Karpas-422 (cell line): Measurements from ENCODE around the gene FUBP3. TPM values are rescaled to one million over a fixed set of nuclear protein-coding genes. Genes with fewer than 3 reads are reported as not detected.

ENCODE experiments used
- DNase-seq: peaks from one replicate; pipeline ENCODE4 v3.0.0-alpha.2; 2015
- H2AFZ ChIP-seq: fragments of 200-600 bp; sonication (generic); 2 replicates; pipeline ENCODE4 v1.6.1; 2014; ENCODE audit warnings: antibody characterized with exemption, low read length, mixed read lengths
- H3K27ac ChIP-seq: fragments of 200-600 bp; sonication (generic); 2 replicates; pipeline ENCODE4 v1.5.1; 2014; ENCODE audit warnings: mild to moderate bottlenecking, low read length, moderate library complexity
- H3K27me3 ChIP-seq: fragments of 200-600 bp; sonication (generic); 2 replicates; pipeline ENCODE4 v1.6.1; 2014; ENCODE audit warnings: low read length, mixed read lengths
- H3K36me3 ChIP-seq: fragments of 200-600 bp; sonication (generic); 2 replicates; pipeline ENCODE4 v1.6.1; 2014; ENCODE audit warnings: low read length, mixed read lengths; ENCODE audit not compliant: insufficient read depth
- H3K4me1 ChIP-seq: fragments of 200-600 bp; sonication (generic); 2 replicates; pipeline ENCODE4 v1.6.1; 2014; ENCODE audit warnings: mild to moderate bottlenecking, low read length, mixed read lengths
- H3K4me2 ChIP-seq: fragments of 200-600 bp; sonication (generic); 2 replicates; pipeline ENCODE4 v1.6.1; 2014; ENCODE audit warnings: low read length, low read depth, mild to moderate bottlenecking; ENCODE audit not compliant: poor library complexity, severe bottlenecking
- H3K4me3 ChIP-seq: fragments of 200-600 bp; sonication (generic); 2 replicates; pipeline ENCODE4 v1.5.1; 2014; ENCODE audit warnings: mild to moderate bottlenecking, antibody characterized with exemption, low read length, mixed read lengths
- H3K79me2 ChIP-seq: fragments of 200-600 bp; sonication (generic); 2 replicates; pipeline ENCODE4 v1.6.1; 2014; ENCODE audit warnings: mild to moderate bottlenecking, low read length, mixed read lengths
- H3K9ac ChIP-seq: fragments of 200-600 bp; sonication (generic); 2 replicates; pipeline ENCODE4 v1.6.0; 2014; ENCODE audit warnings: low read length
- H3K9me2 ChIP-seq: fragments of 200-600 bp; sonication (generic), shearing (Covaris generic); replicated peaks from 2 replicates; pipeline ENCODE4 v1.6.0; 2014; ENCODE audit warnings: mild to moderate bottlenecking, low read length, moderate library complexity; ENCODE audit not compliant: insufficient read depth
- H3K9me3 ChIP-seq: fragments of 300-700, 200-600 bp; sonication (generic); 2 replicates; pipeline ENCODE4 v1.6.1; 2014; ENCODE audit warnings: low read length, mixed read lengths
- H4K20me1 ChIP-seq: fragments of 200-600 bp; sonication (generic); 2 replicates; pipeline ENCODE4 v1.6.1; 2014; ENCODE audit warnings: mild to moderate bottlenecking, antibody characterized with exemption, low read length, low read depth; ENCODE audit not compliant: insufficient read depth
- total RNA-seq: library from RNA; depleted of rRNA; stranded (reverse); fragments of >200 nt; shearing (Covaris generic); gene quantifications from 2 replicates; pipeline ENCODE4 v1.2.3, GENCODE V29; 2014; ENCODE audit warnings: low replicate concordance

FUBP3 gene
- total RNA-seq, 1 experiment from 2014 or later: 31.2 TPM

- Histone ChIP-seq H3K9me3 (no peaks in the 10 kb centered on the region), H2AFZ (no peak overlapping the region), H3K4me1 (no peaks in the 10 kb centered on the region), H3K27me3 (no peaks in the 10 kb centered on the region), H3K4me2 (no peak overlapping the region), H3K36me3 (no peaks in the 10 kb centered on the region), H3K9me2 (no peaks in the 10 kb centered on the region), H3K4me3 (no peak overlapping the region), H4K20me1 (no peaks in the 10 kb centered on the region), H3K79me2 (no peaks in the 10 kb centered on the region), H3K27ac (no peak overlapping the region), H3K9ac (no peak overlapping the region)
- DNase-seq: no peak
These were observed 39.8 kb upstream of the FUBP3 start for GRCh38 chr9:130539420-130540223.

- Histone ChIP-seq H4K20me1 (no peaks in the 10 kb centered on the region), H3K4me1 (no peaks in the 10 kb centered on the region), H3K27ac (no peak overlapping the region), H3K36me3 (no peaks in the 10 kb centered on the region), H3K4me3 (no peak overlapping the region), H3K27me3 (no peaks in the 10 kb centered on the region), H3K9me3 (no peaks in the 10 kb centered on the region), H3K4me2 (no peak overlapping the region), H3K9me2 (no peaks in the 10 kb centered on the region), H2AFZ (no peak overlapping the region), H3K9ac (no peak overlapping the region), H3K79me2 (no peaks in the 10 kb centered on the region)
- DNase-seq: no peak
These were observed 37.8 kb upstream of the FUBP3 start for GRCh38 chr9:130541533-130541932.

- Histone ChIP-seq H3K9ac (no peak overlapping the region), H3K79me2 (no peaks in the 10 kb centered on the region), H3K9me2 (no peaks in the 10 kb centered on the region), H3K27me3 (no peaks in the 10 kb centered on the region), H4K20me1 (no peaks in the 10 kb centered on the region), H2AFZ (no peak overlapping the region), H3K4me1 (no peaks in the 10 kb centered on the region), H3K36me3 (no peaks in the 10 kb centered on the region), H3K9me3 (no peaks in the 10 kb centered on the region), H3K4me3 (no peak overlapping the region), H3K27ac (no peak overlapping the region), H3K4me2 (no peak overlapping the region)
- no peak for DNase-seq
These were observed 37.3 kb upstream of the FUBP3 start for GRCh38 chr9:130542038-130542437.

- no peak for DNase-seq
- Histone ChIP-seq H3K27me3 (no peaks in the 10 kb centered on the region), H3K9me2 (no peaks in the 10 kb centered on the region), H3K79me2 (no peaks in the 10 kb centered on the region), H2AFZ (no peak overlapping the region), H3K9ac (no peak overlapping the region), H3K27ac (no peak overlapping the region), H3K4me2 (no peak overlapping the region), H3K9me3 (no peaks in the 10 kb centered on the region), H3K36me3 (no peaks in the 10 kb centered on the region), H3K4me3 (no peak overlapping the region), H3K4me1 (no peaks in the 10 kb centered on the region), H4K20me1 (no peaks in the 10 kb centered on the region)
These were observed 36.7 kb upstream of the FUBP3 start for GRCh38 chr9:130542457-130543228.

GRCh38 chr9:130543368-130543767 lies 36.0 kb upstream of the FUBP3 start:
- no peaks in the 10 kb centered on the region for H3K9me3 ChIP-seq
- no peak overlapping the region for H2AFZ ChIP-seq
- no peak overlapping the region for H3K27ac ChIP-seq
- H3K9ac ChIP-seq: no peak overlapping the region
- no peak overlapping the region for H3K4me3 ChIP-seq
- no peak for DNase-seq
- no peaks in the 10 kb centered on the region for H3K4me1 ChIP-seq
- H4K20me1 ChIP-seq: no peaks in the 10 kb centered on the region
- no peak overlapping the region for H3K4me2 ChIP-seq
- H3K27me3 ChIP-seq: no peaks in the 10 kb centered on the region
- no peaks in the 10 kb centered on the region for H3K9me2 ChIP-seq
- H3K79me2 ChIP-seq: no peaks in the 10 kb centered on the region
- no peaks in the 10 kb centered on the region for H3K36me3 ChIP-seq

GRCh38 chr9:130543859-130544258 lies 35.5 kb upstream of the FUBP3 start:
- DNase-seq: no peak
- Histone ChIP-seq H3K4me2 (no peak overlapping the region), H3K79me2 (no peaks in the 10 kb centered on the region), H2AFZ (no peak overlapping the region), H3K36me3 (no peaks in the 10 kb centered on the region), H3K27ac (no peak overlapping the region), H3K4me3 (no peak overlapping the region), H3K9me2 (no peaks in the 10 kb centered on the region), H3K9ac (no peak overlapping the region), H3K4me1 (no peaks in the 10 kb centered on the region), H4K20me1 (no peaks in the 10 kb centered on the region), H3K9me3 (no peaks in the 10 kb centered on the region), H3K27me3 (no peaks in the 10 kb centered on the region)

GRCh38 chr9:130544364-130544763 lies 35.0 kb upstream of the FUBP3 start:
- H4K20me1 ChIP-seq: no peaks in the 10 kb centered on the region
- no peaks in the 10 kb centered on the region for H3K9me2 ChIP-seq
- H3K4me3 ChIP-seq: no peak overlapping the region
- no peak for DNase-seq
- no peak overlapping the region for H2AFZ ChIP-seq
- no peak overlapping the region for H3K9ac ChIP-seq
- H3K79me2 ChIP-seq: no peaks in the 10 kb centered on the region
- H3K9me3 ChIP-seq: no peaks in the 10 kb centered on the region
- H3K36me3 ChIP-seq: no peaks in the 10 kb centered on the region
- no peak overlapping the region for H3K27ac ChIP-seq
- H3K4me1 ChIP-seq: no peaks in the 10 kb centered on the region
- H3K27me3 ChIP-seq: no peaks in the 10 kb centered on the region
- no peak overlapping the region for H3K4me2 ChIP-seq

GRCh38 chr9:130548103-130548502 lies 31.3 kb upstream of the FUBP3 start:
- H3K9ac ChIP-seq: no peak overlapping the region
- H3K4me3 ChIP-seq: no peak overlapping the region
- no peaks in the 10 kb centered on the region for H3K36me3 ChIP-seq
- H3K9me3 ChIP-seq: no peaks in the 10 kb centered on the region; the same call in 1 of the 2 replicates
- H3K4me1 ChIP-seq: no peaks in the 10 kb centered on the region
- no peak overlapping the region for H2AFZ ChIP-seq
- H3K4me2 ChIP-seq: no peak overlapping the region
- H4K20me1 ChIP-seq: no peaks in the 10 kb centered on the region
- no peak overlapping the region for H3K27ac ChIP-seq
- DNase-seq: no peak
- H3K27me3 ChIP-seq: no peaks in the 10 kb centered on the region
- no peaks in the 10 kb centered on the region for H3K79me2 ChIP-seq
- H3K9me2 ChIP-seq: no peaks in the 10 kb centered on the region
